Measurements from ENCODE around the gene IL16.
"Not testable (repeated sequence)": the region's sequence is repeated elsewhere in the genome, so short reads cannot be mapped to it uniquely, and the experiment has no call there.

The IL16 gene

DNA sequence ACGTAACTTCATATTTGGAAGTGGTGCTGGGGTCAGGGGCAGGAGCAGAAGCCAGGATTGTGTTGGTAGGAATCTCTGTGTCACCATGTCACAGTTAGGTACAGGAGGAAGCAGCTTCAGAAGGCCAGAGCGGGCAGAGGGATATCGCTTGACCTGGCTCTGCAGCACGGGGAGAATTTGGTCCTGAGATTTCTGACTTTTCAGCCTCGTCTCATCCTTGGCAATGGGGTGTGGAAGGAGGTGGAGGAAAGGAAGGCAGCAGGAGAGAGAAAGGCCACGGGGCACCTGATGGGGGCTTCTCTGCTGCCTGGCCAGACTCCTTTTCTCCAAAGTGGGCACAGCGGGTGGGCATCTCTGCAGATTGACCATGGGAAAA is 564 bp downstream of the IL16 start:
- DNase-seq, result no peak
- in situ Hi-C loops (cut with MboI; ENCODE audit: low pct_unique_long_range_greater_than_20kb, low sequenced_read_pairs), result no loop called here

DNA sequence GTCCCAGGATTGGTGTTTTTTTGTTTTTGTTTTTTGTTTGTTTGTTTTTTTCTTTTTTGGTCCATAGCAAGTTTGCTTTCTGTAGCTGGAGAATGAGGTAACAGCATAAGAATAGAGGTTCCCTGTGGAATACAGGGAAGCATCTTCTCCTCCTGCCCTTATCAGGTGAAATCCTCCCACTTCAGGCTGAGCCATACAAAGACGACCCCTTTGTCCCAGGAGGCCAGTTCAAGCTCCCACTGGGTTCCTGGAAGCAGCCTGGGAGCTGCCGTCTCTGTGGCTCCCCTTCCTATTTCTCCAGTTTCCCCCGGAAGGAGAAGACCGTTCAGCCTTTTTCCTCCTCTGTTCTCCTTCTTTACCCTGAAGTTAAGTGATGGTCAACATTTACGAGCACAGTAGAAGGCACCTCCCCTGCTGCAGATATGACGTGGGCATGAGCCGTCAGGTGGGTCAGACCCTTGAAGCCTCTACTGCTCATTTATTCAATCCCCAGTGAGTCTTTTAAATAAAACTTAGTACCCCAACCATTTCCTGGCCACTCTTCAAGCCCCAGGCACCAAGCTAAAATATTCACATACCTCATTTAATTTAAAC is 1.1 kb downstream of the IL16 start:
- no peak for DNase-seq
- in situ Hi-C loops (cut with MboI; ENCODE audit: low pct_unique_long_range_greater_than_20kb, low sequenced_read_pairs), result no loop called here

DNA sequence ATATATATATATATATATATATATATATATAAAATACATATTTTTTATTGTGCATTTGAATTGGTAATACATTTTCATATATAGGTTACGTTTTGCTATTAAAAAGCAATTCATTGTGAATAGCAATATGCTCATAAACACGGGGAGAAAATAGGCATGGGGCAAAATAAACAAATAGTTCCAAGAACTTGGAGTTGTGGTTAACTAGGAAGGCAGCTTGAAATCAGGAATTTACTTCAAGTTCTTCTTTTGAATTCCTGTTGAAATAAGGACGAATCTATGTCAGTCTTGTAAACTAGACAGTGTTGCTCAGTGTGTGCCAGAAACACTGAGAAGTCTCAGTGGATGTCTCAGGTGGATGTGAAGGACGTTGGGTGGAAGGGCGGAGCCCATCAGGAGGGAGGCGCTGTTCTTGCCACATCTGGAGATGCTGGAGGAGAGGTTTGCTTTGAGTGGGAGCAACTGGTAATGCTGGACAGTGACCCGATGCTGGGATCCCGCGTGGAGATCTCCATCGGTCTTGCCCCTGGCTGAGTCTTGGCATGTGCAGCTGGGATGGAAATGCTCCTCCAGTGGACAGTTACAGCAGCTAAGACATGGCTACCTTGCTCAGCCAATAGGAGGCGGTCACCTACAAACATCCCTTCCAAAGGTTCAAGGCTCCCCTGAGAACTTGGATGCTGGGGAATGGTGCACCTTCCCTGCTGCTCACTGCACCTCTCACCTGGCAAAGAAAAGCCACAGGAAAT is 2.5 kb downstream of the IL16 start:
- no peak for DNase-seq
- in situ Hi-C loops (cut with MboI; ENCODE audit: low pct_unique_long_range_greater_than_20kb, low sequenced_read_pairs), result no loop called here

DNA sequence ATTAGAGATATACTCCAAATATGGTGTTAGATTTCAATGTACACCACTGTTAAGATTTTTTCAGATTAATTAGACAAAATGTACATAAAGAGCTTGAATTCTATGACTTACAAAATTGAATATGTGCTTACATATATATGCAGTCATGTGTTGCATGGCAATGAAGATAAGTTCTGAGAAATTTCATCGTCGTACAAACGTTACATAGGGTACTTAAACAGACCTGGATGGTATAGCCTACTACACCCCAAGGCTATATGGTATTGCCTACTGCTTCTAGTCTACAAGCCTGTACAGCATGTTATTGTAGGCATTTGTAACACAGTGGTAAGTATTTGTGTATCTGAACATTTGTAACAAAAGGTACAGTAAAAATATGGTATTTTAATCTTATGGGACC is 9.3 kb downstream of the IL16 start:
- in situ Hi-C loops (cut with MboI; ENCODE audit: low pct_unique_long_range_greater_than_20kb, low sequenced_read_pairs), result no loop called here
- no peak for DNase-seq

DNA sequence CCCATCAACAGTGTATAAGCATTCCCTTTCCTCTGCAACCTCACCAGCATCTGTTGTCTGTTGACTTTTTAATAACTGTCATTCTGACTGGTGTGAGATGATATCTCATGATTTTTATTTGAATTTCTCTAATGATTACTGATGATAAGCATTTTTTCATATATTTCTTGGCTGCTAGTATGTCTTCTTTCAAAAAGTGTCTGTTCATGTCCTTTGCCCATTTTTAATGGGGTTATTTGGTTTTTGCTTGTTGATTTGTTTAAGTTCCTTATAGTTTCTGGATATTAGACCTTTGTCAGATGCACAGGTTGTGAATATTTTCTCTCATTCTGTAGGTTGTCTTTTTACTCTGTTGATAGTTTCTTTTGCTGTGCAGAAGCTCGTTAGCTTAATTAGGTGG is 11.3 kb downstream of the IL16 start:
- DNase-seq; in situ Hi-C loops (cut with MboI; ENCODE audit: low pct_unique_long_range_greater_than_20kb, low sequenced_read_pairs): not testable (repeated sequence)

DNA sequence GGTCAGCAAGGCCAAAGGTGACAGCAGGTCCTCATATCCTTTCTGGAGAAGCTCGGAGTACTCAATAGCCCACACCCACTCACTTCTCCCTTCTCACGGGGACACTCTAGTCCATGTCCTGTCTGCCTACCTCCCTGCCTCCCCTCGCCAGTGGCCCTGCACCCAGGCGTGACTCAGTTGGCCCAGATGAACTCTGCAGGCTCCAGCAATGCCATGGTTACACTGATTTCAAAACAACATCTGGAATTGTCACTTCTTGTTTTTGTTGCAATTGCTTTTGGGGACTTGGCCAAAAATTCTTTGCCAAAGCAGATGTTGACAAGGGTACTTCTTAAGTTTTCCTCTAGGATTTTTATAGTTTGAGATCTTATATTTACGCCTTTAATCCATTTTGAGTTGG is 13.0 kb downstream of the IL16 start:
- in situ Hi-C loops (cut with MboI; ENCODE audit: low pct_unique_long_range_greater_than_20kb, low sequenced_read_pairs), result no loop called here
- no peak for DNase-seq

DNA sequence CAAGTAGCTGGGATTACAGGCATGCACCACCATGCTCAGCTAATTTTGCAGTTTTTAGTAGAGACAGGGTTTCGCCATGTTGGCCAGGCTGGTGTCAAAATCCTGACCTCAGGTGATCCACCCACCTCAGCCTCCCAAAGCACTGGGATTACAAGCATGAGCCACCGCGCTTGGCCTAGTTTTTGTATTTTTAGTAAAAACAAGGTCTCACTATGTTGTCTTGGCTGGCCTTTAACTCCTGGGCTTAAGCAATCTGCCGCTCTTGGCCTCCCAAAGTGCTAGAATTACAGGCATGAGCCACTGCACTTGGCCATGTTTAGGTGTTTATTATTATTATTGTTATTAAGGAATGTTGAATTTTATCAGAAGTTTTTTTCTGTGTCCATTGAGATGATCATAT is 14.7 kb downstream of the IL16 start:
- no peak for DNase-seq
- in situ Hi-C loops (cut with MboI; ENCODE audit: low pct_unique_long_range_greater_than_20kb, low sequenced_read_pairs), result no loop called here

DNA sequence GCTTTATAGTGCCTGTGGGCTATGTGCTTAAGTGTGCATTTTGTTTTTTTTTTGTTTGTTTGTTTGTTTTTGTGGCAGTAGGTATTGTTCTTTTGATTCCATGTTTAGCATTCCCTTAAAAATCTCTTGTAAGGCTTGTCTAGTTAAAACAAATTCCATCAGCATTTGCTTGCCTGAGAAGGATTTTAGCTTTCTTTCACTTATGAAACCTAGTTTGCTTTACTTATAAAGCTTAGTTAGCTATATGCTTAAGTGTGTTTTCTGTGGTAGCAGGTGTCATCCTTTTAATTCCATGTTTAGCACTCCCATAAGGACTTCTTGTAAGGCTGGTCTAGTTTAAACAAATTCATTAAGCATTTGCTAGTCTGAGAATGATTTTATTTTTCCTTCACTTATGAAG is 17.3 kb downstream of the IL16 start:
- in situ Hi-C loops (cut with MboI; ENCODE audit: low pct_unique_long_range_greater_than_20kb, low sequenced_read_pairs), result no loop called here
- DNase-seq, result no peak

DNA sequence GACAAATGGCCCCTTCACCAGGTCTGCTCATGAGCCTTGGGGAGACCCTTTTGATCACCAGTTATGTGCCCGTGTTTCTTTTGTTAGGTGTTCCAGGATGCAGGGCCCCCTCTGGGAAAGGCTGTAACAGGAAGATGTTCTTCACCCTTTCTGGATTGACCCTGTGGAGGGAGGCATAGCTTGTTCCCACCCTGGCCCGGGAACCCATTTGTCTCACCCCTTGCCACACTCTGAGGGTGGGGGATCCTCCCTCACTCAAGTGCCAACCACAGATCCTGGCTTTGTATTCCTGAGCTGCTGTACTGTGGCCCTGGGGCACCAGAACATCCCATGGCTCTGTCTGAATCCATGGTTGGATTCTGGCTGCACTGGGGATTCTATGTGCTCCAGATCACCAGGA is 18.9 kb downstream of the IL16 start:
- no peak for DNase-seq
- in situ Hi-C loops (cut with MboI; ENCODE audit: low pct_unique_long_range_greater_than_20kb, low sequenced_read_pairs), result no loop called here

DNA sequence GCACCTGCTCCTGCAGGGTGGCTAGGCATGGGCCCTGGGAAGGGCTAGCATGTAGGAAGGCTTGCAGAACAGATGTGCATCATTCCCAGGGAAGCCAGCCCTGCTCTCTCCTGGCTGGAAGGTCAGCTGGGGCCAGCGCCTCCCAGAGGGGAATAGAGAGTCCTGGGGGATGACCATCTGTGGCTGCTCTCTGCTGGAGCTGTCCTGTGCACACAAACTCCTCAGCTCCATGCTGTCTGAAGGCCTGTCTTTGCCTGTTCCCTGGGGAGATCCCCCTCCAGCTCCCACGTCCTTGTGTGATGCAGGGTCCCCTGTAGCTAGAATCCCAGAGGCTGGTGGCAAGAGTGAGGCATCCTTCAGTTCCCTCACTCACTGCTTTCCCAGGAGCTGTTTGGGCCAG is 19.3 kb downstream of the IL16 start:
- in situ Hi-C loops (cut with MboI; ENCODE audit: low pct_unique_long_range_greater_than_20kb, low sequenced_read_pairs), result no loop called here
- DNase-seq, result no peak

DNA sequence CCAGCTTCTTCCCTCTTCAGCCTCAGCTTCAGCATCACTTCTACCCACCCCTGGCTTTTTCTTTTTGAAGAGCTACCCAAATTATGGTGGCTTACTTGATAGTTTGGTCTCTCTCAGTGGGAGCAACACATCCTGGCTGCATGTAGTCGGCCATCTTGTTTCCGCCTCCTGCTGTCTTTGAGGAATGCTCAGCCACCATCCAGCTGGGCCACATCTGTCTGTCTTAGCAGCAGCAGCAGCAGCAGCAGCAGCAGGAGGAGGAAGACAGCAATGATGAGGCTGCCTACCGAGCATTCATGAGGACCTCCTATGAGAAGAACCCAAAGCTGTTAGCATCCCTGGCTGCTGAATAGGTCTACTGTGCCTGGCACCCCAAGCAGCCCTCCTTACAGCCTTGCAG is 19.7 kb downstream of the IL16 start:
- in situ Hi-C loops (cut with MboI; ENCODE audit: low pct_unique_long_range_greater_than_20kb, low sequenced_read_pairs), result no loop called here
- no peak for DNase-seq

DNA sequence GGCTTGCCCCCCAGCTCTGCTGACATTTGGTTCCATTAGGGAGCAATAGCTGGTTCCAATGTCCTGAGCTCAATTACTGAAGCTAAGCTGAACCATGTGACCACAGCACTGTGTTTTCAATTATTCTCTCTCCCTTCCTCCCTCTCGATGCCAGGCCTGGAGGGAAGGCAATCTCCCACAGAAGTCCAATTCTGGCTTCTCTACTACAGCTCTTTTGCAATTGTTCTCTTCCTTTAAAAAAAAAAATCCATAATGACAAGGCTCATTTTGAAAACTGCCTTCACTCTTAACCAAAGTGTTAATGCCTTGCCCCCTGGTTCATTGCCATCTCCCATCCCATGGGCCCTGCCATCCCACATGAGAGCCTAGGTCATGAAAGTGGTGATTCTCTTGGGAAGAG is 24.8 kb downstream of the IL16 start:
- DNase-seq, result no peak
- in situ Hi-C loops (cut with MboI; ENCODE audit: low pct_unique_long_range_greater_than_20kb, low sequenced_read_pairs), result no loop called here

DNA sequence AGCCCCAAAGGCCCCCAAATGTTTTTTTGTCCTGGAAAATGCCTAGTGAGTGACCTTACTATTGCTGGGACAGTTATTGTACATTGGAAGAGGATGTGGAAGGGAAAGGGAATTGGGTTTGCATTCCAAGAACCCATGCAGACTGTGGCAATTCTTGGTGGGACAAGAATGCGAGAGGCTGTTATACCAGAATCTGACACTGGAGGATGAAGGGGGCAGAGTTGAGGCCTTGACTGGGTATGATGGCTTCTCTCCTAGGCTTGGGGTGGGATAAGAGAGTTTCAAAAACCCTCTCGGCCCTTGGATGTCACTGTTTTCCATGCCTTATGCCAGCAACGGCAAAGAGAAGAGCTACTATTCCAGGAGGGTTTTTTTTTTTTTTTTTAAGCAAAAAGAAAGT is 25.3 kb downstream of the IL16 start:
- in situ Hi-C loops (cut with MboI; ENCODE audit: low pct_unique_long_range_greater_than_20kb, low sequenced_read_pairs), result no loop called here
- DNase-seq, result no peak

DNA sequence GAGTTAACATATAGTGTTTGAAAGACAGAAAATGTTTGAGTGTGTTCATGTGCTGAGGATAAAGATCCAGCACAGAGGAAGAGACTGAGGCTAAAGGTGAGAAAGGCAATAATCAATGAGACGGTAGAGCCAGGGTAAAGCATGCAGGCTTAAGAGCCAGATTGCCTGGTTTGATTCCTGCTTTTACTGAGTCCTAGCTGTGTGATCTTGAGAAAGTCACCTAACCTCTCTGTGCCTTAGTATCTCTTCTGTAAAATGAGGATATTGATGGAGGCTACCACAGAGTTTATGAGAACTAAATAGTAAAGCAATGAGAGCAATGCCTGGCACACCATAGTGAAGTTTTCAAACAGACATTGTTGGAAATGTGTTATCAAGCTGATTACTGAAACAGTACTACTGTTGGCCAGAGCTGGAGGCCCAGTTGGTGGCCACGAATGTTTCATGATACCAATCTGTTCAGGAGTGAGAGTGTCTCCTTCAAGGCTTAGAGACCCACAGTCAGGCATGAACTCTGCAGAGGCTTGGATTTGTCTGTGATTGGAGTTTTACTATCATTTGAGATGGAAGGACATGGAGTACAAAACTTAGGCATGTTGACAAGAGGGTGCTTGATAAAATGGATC is 26.8 kb downstream of the IL16 start:
- in situ Hi-C loops (cut with MboI; ENCODE audit: low pct_unique_long_range_greater_than_20kb, low sequenced_read_pairs), result no loop called here
- no peak for DNase-seq

DNA sequence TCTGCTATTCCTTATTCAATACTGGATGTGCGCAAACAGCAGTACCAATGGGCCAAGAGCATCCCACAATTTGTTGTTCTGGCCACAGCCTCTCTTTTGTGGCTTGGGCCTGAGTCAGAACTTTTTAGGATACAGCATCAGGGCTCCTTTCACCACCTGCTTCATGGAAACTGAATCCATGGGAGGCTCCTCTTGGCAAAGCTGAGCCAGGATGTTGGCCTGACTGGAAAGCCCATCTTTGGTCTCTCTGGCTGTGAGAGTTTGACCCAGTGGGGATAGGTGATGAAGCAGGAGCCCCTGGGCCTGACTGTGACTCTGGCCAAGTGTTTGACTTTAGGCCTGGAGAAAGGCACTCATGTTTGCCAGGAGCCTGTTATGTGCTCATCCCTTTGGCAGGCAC is 27.6 kb downstream of the IL16 start:
- in situ Hi-C loops (cut with MboI; ENCODE audit: low pct_unique_long_range_greater_than_20kb, low sequenced_read_pairs), result no loop called here

DNA sequence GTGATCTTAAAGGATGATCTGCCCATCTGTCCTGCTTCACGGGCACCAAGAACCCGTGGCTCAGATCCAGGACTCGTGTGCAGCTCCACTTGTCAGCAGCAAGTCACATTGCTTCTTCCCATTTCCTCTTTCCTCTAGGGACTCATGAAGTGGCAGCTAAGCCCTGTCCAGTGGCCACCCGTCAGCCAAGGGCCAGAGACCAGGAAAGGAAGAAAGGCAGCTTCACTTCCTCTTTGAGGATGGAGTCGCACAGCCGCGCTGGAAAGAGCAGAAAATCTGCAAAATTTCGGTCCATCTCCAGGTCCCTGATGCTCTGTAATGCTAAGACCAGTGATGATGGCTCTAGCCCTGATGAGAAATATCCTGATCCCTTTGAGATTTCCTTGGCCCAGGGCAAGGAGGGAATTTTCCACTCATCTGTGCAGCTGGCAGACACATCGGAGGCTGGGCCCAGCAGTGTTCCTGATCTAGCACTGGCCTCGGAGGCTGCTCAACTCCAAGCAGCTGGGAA is 28.5 kb downstream of the IL16 start:
- DNase-seq, result no peak
- in situ Hi-C loops (cut with MboI; ENCODE audit: low pct_unique_long_range_greater_than_20kb, low sequenced_read_pairs), result no loop called here

More for the DNA sequence above, 27.6 kb downstream of the IL16 start:
- DNase-seq, result no peak

DNA sequence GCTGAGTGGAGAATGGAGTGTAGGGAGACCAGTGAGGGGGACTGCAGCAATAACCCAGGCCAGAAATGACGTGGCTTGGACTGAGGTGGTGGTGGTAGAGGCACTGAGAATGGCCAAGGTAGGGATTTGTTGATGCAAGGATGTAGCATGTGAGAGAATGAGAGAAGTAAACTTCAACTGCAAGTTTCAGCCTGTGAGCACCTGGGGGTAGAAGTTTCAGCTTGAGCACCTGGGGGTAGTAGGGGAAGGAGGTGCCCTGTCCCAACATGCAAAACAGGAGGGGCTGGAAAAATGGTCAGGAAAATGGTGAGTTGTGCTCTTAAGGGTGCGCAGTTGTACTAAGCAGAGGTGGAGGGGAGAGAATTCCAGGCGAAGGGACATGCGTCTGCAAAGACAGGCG is 31.0 kb downstream of the IL16 start:
- no peak for DNase-seq
- in situ Hi-C loops (cut with MboI; ENCODE audit: low pct_unique_long_range_greater_than_20kb, low sequenced_read_pairs), result no loop called here

DNA sequence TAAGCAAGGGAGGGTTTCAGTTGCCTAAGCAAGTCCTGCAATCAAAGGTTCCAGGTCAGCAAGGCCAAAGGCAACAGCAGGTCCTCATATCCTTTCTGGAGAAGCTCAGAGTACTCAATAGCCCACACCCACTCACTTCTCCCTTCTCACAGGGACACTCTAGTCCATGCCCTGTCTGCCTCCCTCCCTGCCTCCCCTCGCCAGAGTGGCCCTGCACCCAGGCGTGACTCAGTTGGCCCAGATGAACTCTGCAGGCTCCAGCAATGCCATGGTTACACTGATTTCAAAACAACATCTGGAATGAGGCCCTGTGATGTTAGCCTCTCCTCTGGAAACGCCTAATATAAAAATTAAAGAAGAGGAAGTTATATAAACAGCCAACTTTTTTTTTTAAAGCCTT is 32.9 kb downstream of the IL16 start:
- in situ Hi-C loops (cut with MboI; ENCODE audit: low pct_unique_long_range_greater_than_20kb, low sequenced_read_pairs), result no loop called here
- DNase-seq, result no peak

DNA sequence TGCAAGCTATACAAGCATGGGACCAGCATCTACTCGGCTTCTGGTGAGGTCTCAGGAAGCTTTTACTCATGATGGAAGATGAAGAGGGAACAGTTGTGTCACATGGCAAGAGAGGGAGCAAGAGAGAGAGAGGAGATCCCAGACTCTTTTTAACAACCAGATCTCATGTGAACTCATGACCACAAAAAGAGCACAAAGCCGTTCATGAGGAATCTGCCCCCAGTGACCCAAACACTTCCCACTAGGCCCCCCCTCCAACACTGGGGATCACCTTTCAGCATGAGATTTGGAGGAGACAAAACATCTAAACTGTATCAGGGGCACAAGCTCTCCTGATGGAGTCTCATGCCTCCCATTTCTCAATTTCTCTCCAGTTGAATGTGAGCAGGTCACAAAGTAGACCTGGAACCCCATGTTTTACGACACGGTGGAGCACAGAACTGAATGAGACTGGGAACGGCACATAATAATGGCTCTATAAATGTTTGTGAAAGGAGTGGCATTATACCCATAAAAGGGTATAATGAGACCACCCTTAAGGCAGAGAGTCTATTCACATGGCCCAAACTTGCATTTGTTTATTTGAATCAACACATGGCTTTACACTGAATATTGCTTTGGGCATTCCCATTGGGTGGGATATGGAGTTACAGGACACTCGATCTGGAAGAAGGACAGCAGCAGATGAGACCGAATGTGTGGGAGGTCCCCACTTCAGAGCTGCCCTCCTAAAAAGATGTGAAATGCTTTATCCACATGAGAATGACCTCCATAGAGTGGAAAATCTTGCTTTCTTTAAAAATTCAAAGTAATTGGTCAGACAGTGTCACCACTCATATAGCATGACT is 38.8 kb downstream of the IL16 start:
- in situ Hi-C loops (cut with MboI; ENCODE audit: low pct_unique_long_range_greater_than_20kb, low sequenced_read_pairs), result no loop called here
- DNase-seq, result no peak

DNA sequence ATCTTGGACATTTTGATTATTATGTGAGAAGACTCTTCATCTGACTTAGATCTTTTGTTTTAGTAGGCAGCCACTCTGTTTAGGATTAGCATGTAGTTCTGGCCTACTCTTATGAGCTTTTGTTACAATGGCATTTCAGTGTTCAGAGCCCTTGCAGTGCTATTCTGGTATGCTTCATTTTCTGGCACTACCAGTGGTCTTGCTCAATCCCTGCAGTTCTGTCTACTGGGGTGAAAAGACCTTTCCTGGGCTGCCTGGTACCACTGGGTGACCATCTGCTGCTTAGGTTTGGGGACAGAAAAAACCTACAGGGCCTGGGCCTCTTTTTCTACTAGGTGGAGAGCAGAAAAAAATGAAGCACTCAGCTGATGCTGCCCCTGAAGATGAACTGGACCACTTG is 42.5 kb downstream of the IL16 start:
- no peak for DNase-seq
- in situ Hi-C loops (cut with MboI; ENCODE audit: low pct_unique_long_range_greater_than_20kb, low sequenced_read_pairs), result no loop called here
